OCI-LY7 (cell line): ENCODE measurements around the gene MRPS27.

Experiments
- EZH2phosphoT487 ChIP-seq: fragments of 200-600 bp; sonication (generic); IDR thresholded peaks from 2 replicates; pipeline ENCODE4 v1.6.1; 2018; ENCODE audit warnings: low read depth, borderline replicate concordance, mild to moderate bottlenecking, mixed run types, antibody characterized with exemption, low read length, moderate library complexity, mixed read lengths
- TF ChIP-seq, protein P1 (sequence below): fragments of 200-600 bp; sonication (generic); conservative IDR thresholded peaks from 2 replicates; pipeline ENCODE4 v1.5.1; 2014; ENCODE audit warnings: mild to moderate bottlenecking, antibody characterized with exemption, low read length, moderate library complexity, mixed read lengths

DNA sequence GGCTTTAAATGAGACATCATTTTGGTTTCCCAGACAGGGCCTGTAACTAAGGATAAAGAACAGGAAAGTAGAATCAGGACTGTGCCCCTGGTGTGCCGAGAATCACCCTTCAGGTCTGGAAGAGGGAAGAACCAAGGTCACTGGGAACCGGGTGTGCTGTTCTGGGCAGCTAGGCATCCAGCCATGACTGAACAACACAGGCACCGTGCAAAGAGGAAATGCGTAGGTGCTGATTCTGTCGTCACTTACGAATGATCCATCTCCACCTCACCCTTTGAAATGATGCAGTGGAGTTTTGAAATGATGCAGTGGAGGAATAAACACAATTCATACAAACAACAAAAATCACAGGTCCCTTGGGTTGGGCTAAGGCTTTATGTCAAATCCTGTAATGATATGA, 148.4 kb downstream of the MRPS27 start:
- TF ChIP-seq, protein P1, sequence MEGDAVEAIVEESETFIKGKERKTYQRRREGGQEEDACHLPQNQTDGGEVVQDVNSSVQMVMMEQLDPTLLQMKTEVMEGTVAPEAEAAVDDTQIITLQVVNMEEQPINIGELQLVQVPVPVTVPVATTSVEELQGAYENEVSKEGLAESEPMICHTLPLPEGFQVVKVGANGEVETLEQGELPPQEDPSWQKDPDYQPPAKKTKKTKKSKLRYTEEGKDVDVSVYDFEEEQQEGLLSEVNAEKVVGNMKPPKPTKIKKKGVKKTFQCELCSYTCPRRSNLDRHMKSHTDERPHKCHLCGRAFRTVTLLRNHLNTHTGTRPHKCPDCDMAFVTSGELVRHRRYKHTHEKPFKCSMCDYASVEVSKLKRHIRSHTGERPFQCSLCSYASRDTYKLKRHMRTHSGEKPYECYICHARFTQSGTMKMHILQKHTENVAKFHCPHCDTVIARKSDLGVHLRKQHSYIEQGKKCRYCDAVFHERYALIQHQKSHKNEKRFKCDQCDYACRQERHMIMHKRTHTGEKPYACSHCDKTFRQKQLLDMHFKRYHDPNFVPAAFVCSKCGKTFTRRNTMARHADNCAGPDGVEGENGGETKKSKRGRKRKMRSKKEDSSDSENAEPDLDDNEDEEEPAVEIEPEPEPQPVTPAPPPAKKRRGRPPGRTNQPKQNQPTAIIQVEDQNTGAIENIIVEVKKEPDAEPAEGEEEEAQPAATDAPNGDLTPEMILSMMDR = no peak
- TF ChIP-seq EZH2phosphoT487 = no peak
